Liver (tissue), 9 donors: ENCODE results near the gene TMEM179. TPM values are rescaled to one million over a fixed set of nuclear protein-coding genes. Genes with fewer than 3 reads are reported as not detected.
"Not testable (repeated sequence)": the region's sequence is repeated elsewhere in the genome, so short reads cannot be mapped to it uniquely, and the experiment has no call there.

Experiments
- DNase-seq: peaks from one replicate; pipeline ENCODE4 v3.0.0-alpha.2; 2017; ENCODE audit warnings: low spot score
- H3K27ac ChIP-seq, 2 donors: one replicate each; pipeline ENCODE4 v1.7.0; 2013; ENCODE audit warnings: inconsistent platforms in 2 of 2, low read length in 2 of 2, control low read depth in 1 of 2, low read depth in 1 of 2, mild to moderate bottlenecking in 1 of 2
- H3K27me3 ChIP-seq, 4 donors: one replicate each; pipeline versions ENCODE4 v1.6.1 to v1.7.0; 2013; ENCODE audit warnings: low read length in 3 of 4, inconsistent platforms in 1 of 4, mild to moderate bottlenecking in 1 of 4, moderate library complexity in 1 of 4; ENCODE audit not compliant: control insufficient read depth in 4 of 4, insufficient read depth in 4 of 4
- H3K36me3 ChIP-seq, 4 donors: one replicate each; pipeline versions ENCODE4 v1.6.1 to v1.7.0; 2013; ENCODE audit warnings: low read length in 3 of 4, mild to moderate bottlenecking in 3 of 4, low read depth in 1 of 4, moderate library complexity in 1 of 4; ENCODE audit not compliant: control insufficient read depth in 4 of 4, insufficient read depth in 3 of 4
- H3K4me1 ChIP-seq, 4 donors: one replicate each; pipeline versions ENCODE4 v1.6.1 to v1.7.0; 2013; ENCODE audit warnings: low read length in 3 of 4, mild to moderate bottlenecking in 3 of 4, moderate library complexity in 1 of 4; ENCODE audit not compliant: control insufficient read depth in 4 of 4, insufficient read depth in 4 of 4
- H3K4me3 ChIP-seq, 3 donors: one replicate each; pipeline versions ENCODE4 v1.6.1 to v1.7.0; 2013; ENCODE audit warnings: low read length in 3 of 3, control low read depth in 1 of 3, low read depth in 1 of 3, mild to moderate bottlenecking in 1 of 3
- H3K9ac ChIP-seq, 2 donors: one replicate each; pipeline ENCODE4 v1.7.0; 2013; ENCODE audit warnings: low read length in 2 of 2, mild to moderate bottlenecking in 2 of 2, moderate library complexity in 2 of 2, control low read depth in 1 of 2, low read depth in 1 of 2
- H3K9me3 ChIP-seq, 4 donors: one replicate each; pipeline versions ENCODE4 v1.6.1 to v1.7.0; 2013; ENCODE audit warnings: low read length in 3 of 4; ENCODE audit not compliant: control insufficient read depth in 4 of 4
- EGR1 ChIP-seq, 2 donors: IDR thresholded peaks; 2 replicates each; pipeline ENCODE4 v1.6.1; 2016 to 2018; ENCODE audit warnings: antibody characterized with exemption in 2 of 2, low read depth in 2 of 2
- FOXA2 ChIP-seq: IDR thresholded peaks from 2 replicates; pipeline ENCODE4 v1.6.1; 2016; ENCODE audit warnings: antibody characterized with exemption
- GABPA ChIP-seq, 2 donors: IDR thresholded peaks in 1 of 2; conservative IDR thresholded peaks in 1 of 2; 2 replicates each; pipeline ENCODE4 v1.6.1; 2016; ENCODE audit warnings: antibody characterized with exemption in 2 of 2, mild to moderate bottlenecking in 1 of 2, moderate library complexity in 1 of 2
- HNF4A ChIP-seq, 2 donors: conservative IDR thresholded peaks; 2 replicates each; pipeline ENCODE4 v1.6.1; 2016; ENCODE audit warnings: antibody characterized with exemption in 2 of 2, mild to moderate bottlenecking in 2 of 2
- HNF4G ChIP-seq: IDR thresholded peaks from 2 replicates; pipeline ENCODE4 v1.6.1; 2016; ENCODE audit warnings: antibody characterized with exemption
- JUND ChIP-seq, 2 donors: IDR thresholded peaks; 2 replicates each; pipeline ENCODE4 v1.6.1; 2016; ENCODE audit warnings: antibody characterized with exemption in 2 of 2
- NR2F2 ChIP-seq: IDR thresholded peaks from 2 replicates; pipeline ENCODE4 v1.6.1; 2016; ENCODE audit warnings: antibody characterized with exemption
- RAD21 ChIP-seq, 2 donors: IDR thresholded peaks; 2 replicates each; pipeline ENCODE4 v1.6.1; 2016; ENCODE audit warnings: antibody characterized with exemption in 2 of 2, mild to moderate bottlenecking in 2 of 2
- RXRA ChIP-seq, 2 donors: IDR thresholded peaks; 2 replicates each; pipeline ENCODE4 v1.6.1; 2017 to 2018; ENCODE audit warnings: antibody characterized with exemption in 2 of 2, mild to moderate bottlenecking in 1 of 2
- SP1 ChIP-seq: IDR thresholded peaks from 2 replicates; pipeline ENCODE4 v1.6.1; 2018; ENCODE audit warnings: antibody characterized with exemption, mild to moderate bottlenecking
- TAF1 ChIP-seq: conservative IDR thresholded peaks from 2 replicates; pipeline ENCODE4 v1.6.1; 2016; ENCODE audit warnings: antibody characterized with exemption, mild to moderate bottlenecking
- YY1 ChIP-seq: IDR thresholded peaks from 2 replicates; pipeline ENCODE4 v1.6.1; 2016; ENCODE audit warnings: antibody characterized with exemption, mild to moderate bottlenecking
- WGBS: extraction: QIAGEN DNeasy Blood & Tissue Kit; methylation state at CpG from one replicate; pipeline ENCODE4 v1.1.7; 2013; 5-methylcytosine and 5-hydroxymethylcytosine counted together
- polyA plus RNA-seq, 2 donors: library from polyadenylated mRNA; stranded (reverse) in 1 of 2; unstranded in 1 of 2; fragments of 200-250 nt in 1 of 2; fragments of >200 nt in 1 of 2; fragmentation: Nextera tagmentation in 1 of 2; extraction: Ambion mirVana in 1 of 2; gene quantifications; one replicate each; pipeline versions ENCODE4 v1.2.1 to v1.2.3, GENCODE V29; 2013 to 2015
- total RNA-seq, 2 donors: library from RNA; depleted of rRNA; stranded (reverse); fragments of >200 nt; gene quantifications; one replicate each; pipeline ENCODE4 v1.2.3, GENCODE V29; 2014
- TF ChIP-seq, protein P1 (sequence below): IDR thresholded peaks from 2 replicates; pipeline ENCODE4 v1.6.1; 2016; ENCODE audit warnings: antibody characterized with exemption, mild to moderate bottlenecking
- TF ChIP-seq, protein P2 (sequence below): IDR thresholded peaks from 2 replicates; pipeline ENCODE4 v1.6.1; 2016; ENCODE audit warnings: antibody characterized with exemption
- TF ChIP-seq, protein P3 (sequence below): fragments of 150-350 bp; IDR thresholded peaks from 2 replicates; pipeline ENCODE4 v1.5.1; 2017; ENCODE audit warnings: improper control_type of control experiment, low read depth, low read length; ENCODE audit not compliant: missing input control
- TF ChIP-seq, protein P4 (sequence below): IDR thresholded peaks from 2 replicates; pipeline ENCODE4 v1.6.1; 2016; ENCODE audit warnings: antibody characterized with exemption
- TF ChIP-seq, protein P5 (sequence below): IDR thresholded peaks from 2 replicates; pipeline ENCODE4 v1.6.1; 2016; ENCODE audit warnings: antibody characterized with exemption
- donor health status: healthy.
- donor health status: healthy.
- donor health status: healthy.
- donor health status: healthy.
- donor health status: healthy.

TMEM179 gene
- total and polyA plus RNA-seq, 4 donors: 0.12 to 0.37 TPM; not detected in 2

DNA sequence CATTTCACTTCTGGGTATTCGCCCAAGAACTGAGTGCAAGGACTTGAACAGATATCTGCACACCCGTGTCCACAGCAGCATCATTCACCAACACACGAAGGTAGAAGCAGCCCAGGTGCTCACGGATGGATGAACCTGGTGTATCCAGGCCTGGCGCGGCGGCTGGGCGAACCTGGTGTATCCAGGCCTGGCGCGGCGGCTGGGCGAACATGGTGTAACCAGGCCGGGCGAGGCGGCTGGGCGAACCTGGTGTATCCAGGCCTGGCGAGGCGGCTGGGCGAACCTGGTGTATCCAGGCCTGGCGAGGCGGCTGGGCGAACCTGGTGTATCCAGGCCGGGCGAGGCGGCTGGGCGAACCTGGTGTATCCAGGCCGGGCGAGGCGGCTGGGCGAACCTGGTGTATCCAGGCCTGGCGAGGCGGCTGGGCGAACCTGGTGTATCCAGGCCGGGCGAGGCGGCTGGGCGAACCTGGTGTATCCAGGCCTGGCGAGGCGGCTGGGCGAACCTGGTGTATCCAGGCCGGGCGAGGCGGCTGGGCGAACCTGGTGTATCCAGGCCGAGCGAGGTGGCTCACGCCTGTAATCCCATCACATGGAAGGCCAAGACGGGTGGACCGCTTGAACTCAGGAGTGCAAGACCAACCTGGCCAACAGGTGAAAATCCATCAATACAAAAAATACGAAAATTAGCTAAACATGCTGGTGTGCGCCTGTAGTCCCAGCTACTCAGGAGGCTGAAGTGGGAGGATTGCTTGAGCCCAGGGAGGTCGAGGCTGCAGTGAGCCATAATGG is 48.8 kb upstream of the TMEM179 start:
- not testable (repeated sequence) for H3K27me3 ChIP-seq, H3K4me3 ChIP-seq, DNase-seq, H3K9me3 ChIP-seq, H3K36me3 ChIP-seq, H3K9ac ChIP-seq
- 96% methylated on average over 52 of the region's 52 CpGs for WGBS
- peaks cover 3 to 45% (median 21%) of the 10 kb centered on the region in 4 donors for H3K4me1 ChIP-seq
- peak overlapping the region; percentile 7 to 44 for H3K27ac ChIP-seq

DNA sequence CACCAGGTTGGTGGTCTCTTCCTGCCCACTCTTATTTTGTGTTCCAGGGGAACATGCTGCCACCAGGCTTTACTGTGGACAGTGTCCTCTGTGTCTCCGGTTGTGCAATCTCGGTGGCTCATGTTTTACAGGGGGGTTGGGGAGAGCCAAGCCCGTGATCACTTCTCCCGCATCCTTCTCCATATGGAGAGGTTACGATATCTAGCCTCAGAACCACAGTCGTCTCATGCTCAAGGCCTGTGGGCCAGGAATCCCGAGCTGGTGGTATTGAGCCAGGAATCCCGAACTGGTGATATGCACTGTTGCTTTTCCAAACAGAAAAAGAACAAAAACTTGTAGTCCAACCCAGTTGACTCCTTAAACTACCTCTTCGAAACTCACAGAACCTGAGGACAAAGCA is 47.8 kb upstream of the TMEM179 start:
- Histone ChIP-seq H3K36me3 (no peaks in the 10 kb centered on the region), H3K9me3 (no peaks in the 10 kb centered on the region), H3K27ac (peak overlapping the region in 1 of 2 donors; percentile 25), H3K27me3 (no peaks in the 10 kb centered on the region), H3K9ac (no peak overlapping the region), H3K4me3 (no peak overlapping the region), H3K4me1 (peaks cover 0 to 38% (median 15%) of the 10 kb centered on the region in 4 donors)
- DNase-seq: no peak
- 90% methylated on average over 9 of the region's 9 CpGs for WGBS
- TF ChIP-seq TAF1: no peak
- TF ChIP-seq NR2F2: no peak
- TF ChIP-seq YY1: no peak
- no peak for TF ChIP-seq GABPA (IDR thresholded peaks at IDR 0.05 in 1 of 2, conservative IDR thresholded peaks at IDR 0.05 in 1 of 2)
- no peak for TF ChIP-seq RAD21 (IDR thresholded peaks at IDR 0.05)
- TF ChIP-seq, protein P1, sequence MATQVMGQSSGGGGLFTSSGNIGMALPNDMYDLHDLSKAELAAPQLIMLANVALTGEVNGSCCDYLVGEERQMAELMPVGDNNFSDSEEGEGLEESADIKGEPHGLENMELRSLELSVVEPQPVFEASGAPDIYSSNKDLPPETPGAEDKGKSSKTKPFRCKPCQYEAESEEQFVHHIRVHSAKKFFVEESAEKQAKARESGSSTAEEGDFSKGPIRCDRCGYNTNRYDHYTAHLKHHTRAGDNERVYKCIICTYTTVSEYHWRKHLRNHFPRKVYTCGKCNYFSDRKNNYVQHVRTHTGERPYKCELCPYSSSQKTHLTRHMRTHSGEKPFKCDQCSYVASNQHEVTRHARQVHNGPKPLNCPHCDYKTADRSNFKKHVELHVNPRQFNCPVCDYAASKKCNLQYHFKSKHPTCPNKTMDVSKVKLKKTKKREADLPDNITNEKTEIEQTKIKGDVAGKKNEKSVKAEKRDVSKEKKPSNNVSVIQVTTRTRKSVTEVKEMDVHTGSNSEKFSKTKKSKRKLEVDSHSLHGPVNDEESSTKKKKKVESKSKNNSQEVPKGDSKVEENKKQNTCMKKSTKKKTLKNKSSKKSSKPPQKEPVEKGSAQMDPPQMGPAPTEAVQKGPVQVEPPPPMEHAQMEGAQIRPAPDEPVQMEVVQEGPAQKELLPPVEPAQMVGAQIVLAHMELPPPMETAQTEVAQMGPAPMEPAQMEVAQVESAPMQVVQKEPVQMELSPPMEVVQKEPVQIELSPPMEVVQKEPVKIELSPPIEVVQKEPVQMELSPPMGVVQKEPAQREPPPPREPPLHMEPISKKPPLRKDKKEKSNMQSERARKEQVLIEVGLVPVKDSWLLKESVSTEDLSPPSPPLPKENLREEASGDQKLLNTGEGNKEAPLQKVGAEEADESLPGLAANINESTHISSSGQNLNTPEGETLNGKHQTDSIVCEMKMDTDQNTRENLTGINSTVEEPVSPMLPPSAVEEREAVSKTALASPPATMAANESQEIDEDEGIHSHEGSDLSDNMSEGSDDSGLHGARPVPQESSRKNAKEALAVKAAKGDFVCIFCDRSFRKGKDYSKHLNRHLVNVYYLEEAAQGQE: no peak
- TF ChIP-seq, protein P2, sequence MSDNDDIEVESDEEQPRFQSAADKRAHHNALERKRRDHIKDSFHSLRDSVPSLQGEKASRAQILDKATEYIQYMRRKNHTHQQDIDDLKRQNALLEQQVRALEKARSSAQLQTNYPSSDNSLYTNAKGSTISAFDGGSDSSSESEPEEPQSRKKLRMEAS: no peak
- no peak for TF ChIP-seq FOXA2
- TF ChIP-seq RXRA (IDR thresholded peaks at IDR 0.05): no peak
- TF ChIP-seq SP1: no peak
- TF ChIP-seq HNF4G: no peak
- TF ChIP-seq, protein P3, sequence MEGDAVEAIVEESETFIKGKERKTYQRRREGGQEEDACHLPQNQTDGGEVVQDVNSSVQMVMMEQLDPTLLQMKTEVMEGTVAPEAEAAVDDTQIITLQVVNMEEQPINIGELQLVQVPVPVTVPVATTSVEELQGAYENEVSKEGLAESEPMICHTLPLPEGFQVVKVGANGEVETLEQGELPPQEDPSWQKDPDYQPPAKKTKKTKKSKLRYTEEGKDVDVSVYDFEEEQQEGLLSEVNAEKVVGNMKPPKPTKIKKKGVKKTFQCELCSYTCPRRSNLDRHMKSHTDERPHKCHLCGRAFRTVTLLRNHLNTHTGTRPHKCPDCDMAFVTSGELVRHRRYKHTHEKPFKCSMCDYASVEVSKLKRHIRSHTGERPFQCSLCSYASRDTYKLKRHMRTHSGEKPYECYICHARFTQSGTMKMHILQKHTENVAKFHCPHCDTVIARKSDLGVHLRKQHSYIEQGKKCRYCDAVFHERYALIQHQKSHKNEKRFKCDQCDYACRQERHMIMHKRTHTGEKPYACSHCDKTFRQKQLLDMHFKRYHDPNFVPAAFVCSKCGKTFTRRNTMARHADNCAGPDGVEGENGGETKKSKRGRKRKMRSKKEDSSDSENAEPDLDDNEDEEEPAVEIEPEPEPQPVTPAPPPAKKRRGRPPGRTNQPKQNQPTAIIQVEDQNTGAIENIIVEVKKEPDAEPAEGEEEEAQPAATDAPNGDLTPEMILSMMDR: no peak
- TF ChIP-seq EGR1 (IDR thresholded peaks at IDR 0.05; ENCODE audit: low read depth in 2 of 2): no peak
- TF ChIP-seq HNF4A (conservative IDR thresholded peaks at IDR 0.05): no peak
- TF ChIP-seq, protein P4, sequence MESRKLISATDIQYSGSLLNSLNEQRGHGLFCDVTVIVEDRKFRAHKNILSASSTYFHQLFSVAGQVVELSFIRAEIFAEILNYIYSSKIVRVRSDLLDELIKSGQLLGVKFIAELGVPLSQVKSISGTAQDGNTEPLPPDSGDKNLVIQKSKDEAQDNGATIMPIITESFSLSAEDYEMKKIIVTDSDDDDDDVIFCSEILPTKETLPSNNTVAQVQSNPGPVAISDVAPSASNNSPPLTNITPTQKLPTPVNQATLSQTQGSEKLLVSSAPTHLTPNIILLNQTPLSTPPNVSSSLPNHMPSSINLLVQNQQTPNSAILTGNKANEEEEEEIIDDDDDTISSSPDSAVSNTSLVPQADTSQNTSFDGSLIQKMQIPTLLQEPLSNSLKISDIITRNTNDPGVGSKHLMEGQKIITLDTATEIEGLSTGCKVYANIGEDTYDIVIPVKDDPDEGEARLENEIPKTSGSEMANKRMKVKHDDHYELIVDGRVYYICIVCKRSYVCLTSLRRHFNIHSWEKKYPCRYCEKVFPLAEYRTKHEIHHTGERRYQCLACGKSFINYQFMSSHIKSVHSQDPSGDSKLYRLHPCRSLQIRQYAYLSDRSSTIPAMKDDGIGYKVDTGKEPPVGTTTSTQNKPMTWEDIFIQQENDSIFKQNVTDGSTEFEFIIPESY: no peak
- no peak for TF ChIP-seq JUND (IDR thresholded peaks at IDR 0.05)
- TF ChIP-seq, protein P5, sequence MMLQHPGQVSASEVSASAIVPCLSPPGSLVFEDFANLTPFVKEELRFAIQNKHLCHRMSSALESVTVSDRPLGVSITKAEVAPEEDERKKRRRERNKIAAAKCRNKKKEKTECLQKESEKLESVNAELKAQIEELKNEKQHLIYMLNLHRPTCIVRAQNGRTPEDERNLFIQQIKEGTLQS: no peak
